Placental epithelial cell (primary cell): ENCODE measurements around the gene PROKR1. TPM values are rescaled to one million over a fixed set of nuclear protein-coding genes. Genes with fewer than 3 reads are reported as not detected.

Source experiments
- total RNA-seq: library from RNA; depleted of rRNA; stranded (reverse); fragments of >200 nt; gene quantifications from 2 replicates; pipeline ENCODE4 v1.2.3, GENCODE V29; 2012

Gene PROKR1
- total RNA-seq: not detected in 2 replicates

DNA sequence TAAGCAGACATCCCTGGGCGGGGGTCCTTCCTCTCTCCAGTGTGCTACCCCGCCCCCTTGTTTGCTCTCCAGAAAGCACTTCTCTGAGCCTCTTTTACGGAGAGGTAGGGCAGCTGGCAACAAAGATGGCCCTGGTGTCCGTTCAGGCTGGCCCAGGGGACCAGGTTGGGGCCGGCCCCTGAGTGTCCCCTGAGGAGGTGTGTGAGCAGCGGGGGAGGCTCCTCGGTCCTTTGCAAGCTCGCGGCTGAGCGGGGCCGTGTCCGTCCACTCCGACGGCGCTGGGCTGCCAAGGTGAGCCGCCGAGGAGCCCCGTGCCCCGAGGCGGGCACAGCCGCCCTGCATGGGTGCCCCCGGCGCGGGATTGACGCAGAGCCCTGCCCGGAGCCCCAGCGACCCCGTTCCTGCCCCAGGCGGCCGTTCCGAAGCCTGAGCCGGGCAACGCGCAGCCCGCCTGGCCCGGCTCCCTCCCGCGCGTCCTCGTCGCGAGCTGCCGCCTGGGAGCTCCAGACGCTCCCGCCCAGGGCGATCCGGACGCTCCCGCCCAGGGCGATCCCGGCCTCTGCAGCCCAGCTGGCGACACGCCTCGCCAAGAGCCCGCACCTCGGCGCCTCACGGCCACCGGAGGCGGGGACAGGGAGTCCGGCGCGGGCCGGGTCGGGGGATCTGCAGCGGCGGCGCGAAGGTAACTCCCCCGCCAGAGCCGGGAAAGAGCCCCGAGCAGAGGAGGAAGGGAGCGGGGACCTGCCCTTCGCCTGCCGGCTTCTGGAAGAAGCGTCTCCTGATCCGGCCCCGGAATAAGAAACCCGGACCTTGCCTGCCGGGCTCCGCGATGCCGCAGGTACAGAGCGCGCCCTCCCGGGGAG is at the start of gene PROKR1:
TSS of gene PROKR1 (plus strand) at position 569 of the 863 bp plus-strand sequence. CDS start 2,243 bp downstream, outside the sequence.

Other genes with a start within 250 kb of the PROKR1 start
- gene FBXO48, start 176.3 kb upstream of the PROKR1 start, total RNA-seq: 0.33 and 0.39 TPM in 2 replicates
- 2.8 and 4.3 TPM in 2 replicates for gene APLF, start 176.0 kb upstream of the PROKR1 start, total RNA-seq
- 0.79 and 2.2 TPM in 2 replicates for gene ARHGAP25, start 91.2 kb downstream of the PROKR1 start, total RNA-seq
- gene BMP10, start 227.8 kb downstream of the PROKR1 start, total RNA-seq: not detected in 2 replicates